IMR-90 (cell line): ENCODE results near the gene CENPF. TPM values are rescaled to one million over a fixed set of nuclear protein-coding genes. Genes with fewer than 3 reads are reported as not detected.
"Not testable (repeated sequence)": the region's sequence is repeated elsewhere in the genome, so short reads cannot be mapped to it uniquely, and the experiment has no call there.

Experiments used
- ATAC-seq: fragments of 200-7000 bp; cut with Tn5 transposase; 2 replicates; pipeline ENCODE4 v1.9.1; 2020; ENCODE audit warnings: low read depth, mild to moderate bottlenecking, moderate library complexity
- BruUV-seq: library from RNA; stranded (reverse); fragments of 400-500 nt; replicated peaks from 2 replicates; lab custom pipeline; 2021; lab: Mats Ljungman, UMichigan
- CTCF ChIA-PET: fragments of 300-600 bp; formaldehyde crosslinking; extraction: SDS; loops from one replicate; lab custom pipeline; 2021; ENCODE audit warnings: antibody characterized with exemption; lab: Yijun Ruan, JAX
- POLR2A ChIA-PET: fragments of 300-600 bp; sonication (Branson Sonifier 250); formaldehyde crosslinking; loops from one replicate; lab custom pipeline; 2022; ENCODE audit warnings: antibody characterized with exemption; ENCODE audit not compliant: unreplicated experiment; lab: Charles Lee
- DNase-seq: peaks from one replicate; pipeline ENCODE4 v3.0.0; 2013
- H2AFZ ChIP-seq: replicated peaks from 2 replicates; pipeline ENCODE3; 2013; ENCODE audit warnings: low read length, mild to moderate bottlenecking; ENCODE audit not compliant: poor library complexity
- H2AK5ac ChIP-seq: 2 replicates; pipeline ENCODE4 v1.6.1; 2013; ENCODE audit warnings: low read depth, low read length, inconsistent platforms
- H2AK9ac ChIP-seq: replicated peaks from 2 replicates; pipeline ENCODE3; 2013; ENCODE audit warnings: mild to moderate bottlenecking, low read depth, low read length, moderate library complexity; ENCODE audit not compliant: poor library complexity
- H2BK120ac ChIP-seq: 2 replicates; pipeline ENCODE4 v1.6.1; 2013; ENCODE audit warnings: low read depth, low read length, inconsistent platforms
- H2BK15ac ChIP-seq: 3 replicates; pipeline ENCODE4 v1.6.1; 2013; ENCODE audit warnings: low read depth, low read length, inconsistent platforms
- H2BK20ac ChIP-seq: 2 replicates; pipeline ENCODE4 v1.6.1; 2013; ENCODE audit warnings: low read depth, mild to moderate bottlenecking, inconsistent platforms, low read length, moderate library complexity
- H2BK5ac ChIP-seq: 2 replicates; pipeline ENCODE4 v1.6.1; 2013; ENCODE audit warnings: mild to moderate bottlenecking, low read depth, low read length, inconsistent platforms; ENCODE audit not compliant: poor library complexity, severe bottlenecking
- H3K14ac ChIP-seq: replicated peaks from 2 replicates; pipeline ENCODE4 v1.6.1; 2013; ENCODE audit warnings: low read depth, low read length, inconsistent platforms
- H3K18ac ChIP-seq: 2 replicates; pipeline ENCODE4 v1.6.1; 2013; ENCODE audit warnings: low read depth, low read length, control low read depth
- H3K23ac ChIP-seq: 2 replicates; pipeline ENCODE4 v1.6.1; 2013; ENCODE audit warnings: low read depth, low read length, inconsistent platforms
- H3K27ac ChIP-seq: 2 replicates; pipeline ENCODE4 v1.5.1; 2013; ENCODE audit warnings: mild to moderate bottlenecking, control low read depth, low read length; ENCODE audit not compliant: insufficient read depth
- H3K27me3 ChIP-seq: 2 replicates; pipeline ENCODE4 v1.6.1; 2013; ENCODE audit warnings: low read length; ENCODE audit not compliant: control insufficient read depth, insufficient read depth
- H3K36me3 ChIP-seq: 2 replicates; pipeline ENCODE4 v1.6.1; 2013; ENCODE audit warnings: low read length, mixed read lengths; ENCODE audit not compliant: control insufficient read depth, insufficient read depth
- H3K4ac ChIP-seq: 2 replicates; pipeline ENCODE4 v1.6.1; 2013; ENCODE audit warnings: low read depth, low read length, inconsistent platforms
- H3K4me1 ChIP-seq: 2 replicates; pipeline ENCODE4 v1.6.1; 2013; ENCODE audit warnings: low read length, mixed read lengths; ENCODE audit not compliant: control insufficient read depth, insufficient read depth
- H3K4me2 ChIP-seq: 2 replicates; pipeline ENCODE4 v1.6.1; 2013; ENCODE audit warnings: low read depth, mild to moderate bottlenecking, control low read depth, low read length, moderate library complexity
- H3K4me3 ChIP-seq: 2 replicates; pipeline ENCODE4 v1.5.1; 2013; ENCODE audit warnings: low read depth, mild to moderate bottlenecking, control low read depth, low read length, moderate library complexity; ENCODE audit not compliant: insufficient read depth
- H3K56ac ChIP-seq: 2 replicates; pipeline ENCODE4 v1.6.1; 2013; ENCODE audit warnings: low read length, inconsistent platforms; ENCODE audit not compliant: insufficient read depth; ENCODE audit errors: extremely low read depth
- H3K79me1 ChIP-seq, 2 experiments: 2 replicates each; pipeline ENCODE4 v1.6.1; 2013; ENCODE audit warnings: low read length in 2 of 2, inconsistent platforms in 1 of 2, low read depth in 1 of 2
- H3K9ac ChIP-seq: 2 replicates; pipeline ENCODE4 v1.6.1; 2013; ENCODE audit warnings: low read depth, low read length, control low read depth
- H3K9me1 ChIP-seq: 2 replicates; pipeline ENCODE4 v1.6.1; 2013; ENCODE audit warnings: low read length, inconsistent platforms; ENCODE audit not compliant: insufficient read depth
- H3K9me3 ChIP-seq: 2 replicates; pipeline ENCODE4 v1.6.1; 2013; ENCODE audit warnings: low read length; ENCODE audit not compliant: control insufficient read depth, insufficient read depth
- H4K20me1 ChIP-seq: 2 replicates; pipeline ENCODE4 v1.6.1; 2013; ENCODE audit warnings: low read length, inconsistent platforms; ENCODE audit not compliant: insufficient read depth
- H4K5ac ChIP-seq: 2 replicates; pipeline ENCODE4 v1.6.1; 2013; ENCODE audit warnings: mild to moderate bottlenecking, low read depth, low read length, control low read depth
- H4K8ac ChIP-seq, 2 experiments: 2 replicates each; pipeline ENCODE4 v1.6.1; 2013; ENCODE audit warnings: low read depth in 2 of 2, low read length in 2 of 2, control low read depth in 1 of 2, inconsistent platforms in 1 of 2
- H4K91ac ChIP-seq: 2 replicates; pipeline ENCODE4 v1.6.1; 2013; ENCODE audit warnings: low read depth, low read length, inconsistent platforms; ENCODE audit not compliant: insufficient read depth
- WGBS, 2 experiments: methylation state at CpG; one replicate each; pipeline versions ENCODE4 v1.1.5 to v1.1.7; 2013; ENCODE audit warnings: missing lambda C conversion rate in 2 of 2; ENCODE audit not compliant: insufficient read length in 1 of 2; ENCODE audit errors: extremely low coverage in 2 of 2; 5-methylcytosine and 5-hydroxymethylcytosine counted together
- dilution Hi-C: fragments of 300-500 bp; cut with HindIII; formaldehyde crosslinking; loops from one replicate; pipeline ENCODE4 v1.14.3; 2018; ENCODE audit warnings: low sequenced_read_pairs; ENCODE audit not compliant: unreplicated experiment
- in situ Hi-C: fragments of 300-500 bp; cut with MboI; formaldehyde crosslinking; loops from 3 replicates; pipeline ENCODE4 v1.14.3; 2019; ENCODE audit warnings: low sequenced_read_pairs, inconsistent platforms, mixed read lengths
- intact Hi-C: fragments of 100-400 bp; cut with micrococcal nuclease; formaldehyde crosslinking; loops from 2 replicates; pipeline ENCODE4 v1.10.0; 2022
- polyA plus RNA-seq, 3 experiments: library from polyadenylated mRNA; depleted of rRNA; stranded (reverse); fragments of >200 nt; gene quantifications; 2 replicates each; pipeline ENCODE4 v1.2.3, GENCODE V29; 2012; ENCODE audit warnings: low replicate concordance in 1 of 3
- total RNA-seq: library from RNA; depleted of rRNA; stranded (reverse); fragments of >200 nt; gene quantifications from 2 replicates; pipeline ENCODE4 v1.2.3, GENCODE V29; 2012

Gene CENPF
- total and polyA plus RNA-seq, 2 of the 4 experiments (the other 2 are of a cell fraction) = 20.9 to 51.8 TPM

DNA sequence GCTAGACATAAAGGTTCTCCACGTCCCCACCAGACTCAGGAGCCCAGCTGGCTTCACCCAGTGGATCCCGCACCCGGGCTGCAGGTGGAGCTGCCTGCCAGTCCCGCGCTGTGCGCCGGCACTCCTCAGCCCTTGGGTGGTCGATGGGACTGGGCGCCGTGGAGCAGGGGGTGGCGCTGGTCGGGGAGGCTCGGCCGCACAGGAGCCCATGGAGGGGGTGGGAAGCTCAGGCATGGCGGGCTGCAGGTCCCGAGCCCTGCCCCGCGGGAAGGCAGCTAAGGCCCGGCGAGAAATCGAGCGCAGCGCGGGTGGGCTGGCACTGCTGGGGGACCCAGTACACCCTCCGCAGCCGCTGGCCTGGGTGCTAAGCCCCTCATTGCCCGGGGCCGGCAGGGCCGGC is 70.0 kb downstream of the CENPF start:
- H3K18ac ChIP-seq, H2BK5ac ChIP-seq, H3K23ac ChIP-seq, H3K9ac ChIP-seq, H2AK5ac ChIP-seq, H3K27ac ChIP-seq, H3K9me1 ChIP-seq, H2AFZ ChIP-seq, BruUV-seq, H3K79me1 ChIP-seq, H4K20me1 ChIP-seq, H4K91ac ChIP-seq, H2BK20ac ChIP-seq, H3K4ac ChIP-seq, H3K56ac ChIP-seq, H3K27me3 ChIP-seq, intact Hi-C loops, H2BK15ac ChIP-seq, H3K36me3 ChIP-seq, H3K14ac ChIP-seq, POLR2A ChIA-PET, ATAC-seq, H4K8ac ChIP-seq, DNase-seq, H4K5ac ChIP-seq, H2AK9ac ChIP-seq, H3K4me3 ChIP-seq, H3K9me3 ChIP-seq, CTCF ChIA-PET, in situ Hi-C loops, H2BK120ac ChIP-seq, H3K4me1 ChIP-seq, H3K4me2 ChIP-seq: not testable (repeated sequence)
- dilution Hi-C loops = loop anchor here (25.0 kb wide), 1 partner anchor 864 kb away; no protein-coding TSS in a partner anchor
- WGBS, 2 experiments = 95% methylated on average over 4 of the region's 29 CpGs; no CpG with 5 or more reads in 1 of the 2 experiments
